G401.6 (cell line): ENCODE results near the gene NR2C2.
"Not testable (repeated sequence)": the region's sequence is repeated elsewhere in the genome, so short reads cannot be mapped to it uniquely, and the experiment has no call there.

Experiments
- FAIRE-seq: peaks from 2 replicates; lab custom pipeline; 2012; peaks lifted over from hg19 to GRCh38; lab: Jason Lieb, UNC

NR2C2 gene

GRCh38 chr3:14959359-14959943, 12.1 kb downstream of the NR2C2 start:
- no peak for FAIRE-seq

- no peak for FAIRE-seq
Measured at GRCh38 chr3:14962762-14963161, 15.4 kb downstream of the NR2C2 start.

GRCh38 chr3:14967285-14967684, 19.9 kb downstream of the NR2C2 start:
- no peak for FAIRE-seq

GRCh38 chr3:14969671-14970070, 22.3 kb downstream of the NR2C2 start:
- FAIRE-seq = no peak

GRCh38 chr3:14976317-14976716, 28.9 kb downstream of the NR2C2 start:
- no peak for FAIRE-seq

GRCh38 chr3:14980689-14981088, 33.3 kb downstream of the NR2C2 start:
- FAIRE-seq = no peak

- no peak for FAIRE-seq
Measured at GRCh38 chr3:14984581-14985113, 37.3 kb downstream of the NR2C2 start.

GRCh38 chr3:14988988-14989394, 41.6 kb downstream of the NR2C2 start:
- no peak for FAIRE-seq

GRCh38 chr3:14989943-14990779, 42.8 kb downstream of the NR2C2 start:
- no peak for FAIRE-seq

GRCh38 chr3:14990780-14991148, 43.4 kb downstream of the NR2C2 start:
- no peak for FAIRE-seq

GRCh38 chr3:14991151-14991742, 43.9 kb downstream of the NR2C2 start:
- no peak for FAIRE-seq

- no peak for FAIRE-seq
Measured at GRCh38 chr3:14991818-14992612, 44.6 kb downstream of the NR2C2 start.

- no peak for FAIRE-seq
Measured at GRCh38 chr3:14997941-14998340, 50.6 kb downstream of the NR2C2 start.

- not testable (repeated sequence) for FAIRE-seq
Measured at GRCh38 chr3:14999182-14999581, 51.8 kb downstream of the NR2C2 start.

GRCh38 chr3:15007681-15008141, 60.3 kb downstream of the NR2C2 start:
- no peak for FAIRE-seq

GRCh38 chr3:15009167-15009566, 61.8 kb downstream of the NR2C2 start:
- no peak for FAIRE-seq

GRCh38 chr3:15010664-15011063, 63.3 kb downstream of the NR2C2 start:
- FAIRE-seq = no peak

GRCh38 chr3:15011174-15011573, 63.8 kb downstream of the NR2C2 start:
- FAIRE-seq = no peak

- FAIRE-seq = no peak
Measured at GRCh38 chr3:15014606-15015328, 67.4 kb downstream of the NR2C2 start.

GRCh38 chr3:15015456-15015855, 68.1 kb downstream of the NR2C2 start:
- no peak for FAIRE-seq

- no peak for FAIRE-seq
Measured at GRCh38 chr3:15017191-15017590, 69.8 kb downstream of the NR2C2 start.

- FAIRE-seq = no peak
Measured at GRCh38 chr3:15023249-15023648, 75.9 kb downstream of the NR2C2 start.
